HL-60 (cell line): ENCODE measurements around the gene MYO16.

Experiments used
- DNase-seq, 2 experiments: peaks; one replicate each; pipeline ENCODE4 v3.0.0-alpha.2; 2010 to 2020; ENCODE audit warnings: low read depth in 1 of 2, low spot score in 1 of 2
- H3K27ac ChIP-seq: fragments of 250-450 bp; sonication (Bioruptor Pico); replicated peaks from 2 replicates; pipeline ENCODE4 v1.5.1; 2020; ENCODE audit warnings: mild to moderate bottlenecking, moderate library complexity
- H3K27me3 ChIP-seq: fragments of 250-450 bp; sonication (Bioruptor Pico); 2 replicates; pipeline ENCODE4 v1.5.1; 2021; ENCODE audit warnings: mild to moderate bottlenecking, moderate library complexity; ENCODE audit not compliant: insufficient read depth, poor library complexity, severe bottlenecking
- H3K4me3 ChIP-seq: replicated peaks from 2 replicates; pipeline ENCODE4 v1.5.1; 2011; ENCODE audit warnings: mild to moderate bottlenecking, control low read depth, low read length; ENCODE audit not compliant: insufficient read depth
- CTCF ChIP-seq: IDR thresholded peaks from one replicate; pipeline ENCODE4 v1.5.1; 2011; ENCODE audit warnings: low read length, control low read depth, inconsistent platforms; ENCODE audit not compliant: insufficient read depth
- GABPA ChIP-seq: IDR thresholded peaks from 2 replicates; pipeline ENCODE4 v1.6.1; 2012; ENCODE audit warnings: low read depth
- POLR2AphosphoS5 ChIP-seq: IDR thresholded peaks from 2 replicates; pipeline ENCODE4 v1.6.1; 2012; ENCODE audit warnings: low read depth
- REST ChIP-seq: IDR thresholded peaks from 2 replicates; pipeline ENCODE4 v1.6.1; 2012; ENCODE audit warnings: low read depth; ENCODE audit not compliant: insufficient replicate concordance
- SPI1 ChIP-seq: IDR thresholded peaks from 2 replicates; pipeline ENCODE4 v1.6.1; 2012; ENCODE audit warnings: low read depth, mild to moderate bottlenecking, borderline replicate concordance

MYO16 gene

GRCh38 chr13:108629988-108630387 lies 577 bp downstream of the MYO16 start:
- TF ChIP-seq GABPA (no peak), SPI1 (no peak), CTCF (no peak), POLR2AphosphoS5 (no peak), REST (no peak)
- no peak overlapping the region for H3K4me3 ChIP-seq
- DNase-seq = no peak
- H3K27me3 ChIP-seq = no peaks in the 10 kb centered on the region
- no peak overlapping the region for H3K27ac ChIP-seq

GRCh38 chr13:108632649-108633167 lies 3.3 kb downstream of the MYO16 start:
- H3K27me3 ChIP-seq = no peaks in the 10 kb centered on the region
- H3K4me3 ChIP-seq = no peak overlapping the region
- no peak overlapping the region for H3K27ac ChIP-seq
- TF ChIP-seq CTCF (no peak), POLR2AphosphoS5 (no peak), GABPA (no peak), REST (no peak), SPI1 (no peak)
- DNase-seq = no peak

- no peak for DNase-seq
- no peak overlapping the region for H3K4me3 ChIP-seq
- no peak overlapping the region for H3K27ac ChIP-seq
- no peaks in the 10 kb centered on the region for H3K27me3 ChIP-seq
- TF ChIP-seq SPI1 (no peak), GABPA (no peak), CTCF (no peak), REST (no peak), POLR2AphosphoS5 (no peak)
These were observed 9.5 kb downstream of the MYO16 start for GRCh38 chr13:108638901-108639300.
